ENCODE measurements around the gene EPHB1.

Gene EPHB1

DNA sequence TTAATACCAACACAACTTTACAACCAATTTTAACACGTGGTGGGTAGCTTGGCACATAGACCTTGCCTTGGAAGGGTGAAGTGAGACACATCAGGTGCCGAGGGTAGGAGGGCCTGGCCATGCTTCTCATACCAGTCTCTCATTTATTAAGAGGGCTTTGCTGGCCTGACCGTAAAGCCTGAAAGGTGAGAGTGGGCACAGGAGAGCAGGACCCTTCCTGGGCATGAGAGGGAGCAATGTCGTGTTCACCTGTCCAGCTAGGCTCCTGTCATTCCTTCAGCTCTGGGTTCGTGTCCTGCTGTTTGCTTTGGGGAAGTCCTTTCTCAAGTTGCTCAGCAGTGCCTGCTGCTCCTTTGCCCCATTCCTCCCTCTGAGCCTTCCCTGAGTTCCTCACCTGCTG is 294.4 kb downstream of the EPHB1 start:
- Histone ChIP-seq H3K4me2 (ENCODE audit: insufficient read depth, low read length, poor library complexity, severe bottlenecking) (no peak overlapping the region), H3K4ac (ENCODE audit: low read length) (no peak overlapping the region), H3K9me3 (replicated peaks in 1 of 2; ENCODE audit: control insufficient read depth in 2 of 2, insufficient read depth in 1 of 2, low read depth in 1 of 2, low read length in 2 of 2) (no peaks in the 10 kb centered on the region), H3K79me1 (ENCODE audit: low read depth, low read length) (no peaks in the 10 kb centered on the region), H2BK15ac (ENCODE audit: low read length) (no peak overlapping the region), H3K14ac (ENCODE audit: low read length) (no peak overlapping the region), H3K36me3 (replicated peaks in 1 of 2; ENCODE audit: control insufficient read depth in 2 of 2, insufficient read depth in 2 of 2, low read length in 2 of 2) (no peaks in the 10 kb centered on the region), H4K8ac (ENCODE audit: low read depth, low read length) (no peak overlapping the region), H3K27me3 (ENCODE audit: control insufficient read depth in 3 of 3, insufficient read depth in 3 of 3, low read depth in 1 of 3, low read length in 3 of 3) (no peaks in the 10 kb centered on the region), H3K4me3 (ENCODE audit: low read length in 2 of 2) (no peak overlapping the region), H3K9ac (ENCODE audit: low read depth, low read length, poor library complexity) (no peak overlapping the region), H3K27ac (replicated peaks; ENCODE audit: low read length) (no peak overlapping the region), H2BK12ac (ENCODE audit: low read length) (no peak overlapping the region), H3K4me1 (ENCODE audit: control insufficient read depth in 2 of 2, insufficient read depth in 1 of 2, low read depth in 1 of 2, low read length in 2 of 2) (no peaks in the 10 kb centered on the region), H2BK5ac (ENCODE audit: low read length) (no peak overlapping the region), H3K23ac (ENCODE audit: low read depth, low read length, poor library complexity) (no peak overlapping the region), H3K18ac (ENCODE audit: low read length) (no peak overlapping the region), H2AFZ (ENCODE audit: low read length) (no peak overlapping the region), H2BK120ac (ENCODE audit: low read depth, low read length) (no peak overlapping the region), H2AK5ac (ENCODE audit: low read depth, low read length) (no peak overlapping the region), H4K91ac (ENCODE audit: low read depth, low read length, poor library complexity) (no peak overlapping the region)
- no CpG with 5 or more reads among the region's 5 CpGs for WGBS, 2 donors (ENCODE audit: extremely low coverage in 2 of 2, insufficient read length in 2 of 2, insufficient replicate concordance in 1 of 2)
- DNase-seq (ENCODE audit: low spot score) = no peak

DNA sequence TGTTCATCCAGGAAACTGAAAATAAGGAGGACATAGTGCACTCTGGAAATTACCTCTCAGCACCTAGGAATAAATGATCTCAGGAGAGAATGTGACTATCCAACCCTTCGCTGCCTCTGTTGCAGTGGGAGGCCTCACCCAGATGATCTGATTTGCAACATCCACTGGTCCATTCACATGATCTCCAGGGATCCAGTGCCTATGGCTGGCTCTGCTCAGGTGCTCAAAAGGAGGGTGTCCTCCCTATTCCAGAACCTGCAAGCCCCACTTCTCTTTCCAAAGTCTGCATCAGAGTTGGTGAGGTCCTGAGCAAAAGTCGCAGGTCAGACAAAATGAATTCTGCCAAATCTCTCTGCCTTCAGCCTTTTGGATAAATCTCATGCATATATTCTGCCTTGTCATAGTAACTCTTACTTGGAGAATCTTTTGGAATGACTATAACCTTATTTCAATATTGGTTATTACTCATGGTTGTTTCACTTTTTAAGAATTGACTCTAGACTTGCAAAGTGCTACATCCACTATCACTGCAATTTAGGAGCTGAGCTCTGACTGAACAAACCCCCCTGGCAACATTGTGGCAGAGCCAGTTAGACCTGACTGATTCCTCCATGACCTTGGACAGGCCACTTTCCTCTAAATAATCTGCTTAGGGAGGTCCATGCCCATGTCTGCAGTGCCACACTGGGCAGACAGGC is 295.1 kb downstream of the EPHB1 start:
- Histone ChIP-seq H2AK5ac (ENCODE audit: low read depth, low read length) (no peak overlapping the region), H3K36me3 (replicated peaks in 1 of 2; ENCODE audit: control insufficient read depth in 2 of 2, insufficient read depth in 2 of 2, low read length in 2 of 2) (no peaks in the 10 kb centered on the region), H3K9me3 (replicated peaks in 1 of 2; ENCODE audit: control insufficient read depth in 2 of 2, insufficient read depth in 1 of 2, low read depth in 1 of 2, low read length in 2 of 2) (no peaks in the 10 kb centered on the region), H3K4me2 (ENCODE audit: insufficient read depth, low read length, poor library complexity, severe bottlenecking) (no peak overlapping the region), H3K4me3 (ENCODE audit: low read length in 2 of 2) (no peak overlapping the region), H3K4me1 (ENCODE audit: control insufficient read depth in 2 of 2, insufficient read depth in 1 of 2, low read depth in 1 of 2, low read length in 2 of 2) (no peaks in the 10 kb centered on the region), H4K8ac (ENCODE audit: low read depth, low read length) (no peak overlapping the region), H3K14ac (ENCODE audit: low read length) (no peak overlapping the region), H2BK5ac (ENCODE audit: low read length) (no peak overlapping the region), H2AFZ (ENCODE audit: low read length) (no peak overlapping the region), H3K27ac (replicated peaks; ENCODE audit: low read length) (no peak overlapping the region), H2BK120ac (ENCODE audit: low read depth, low read length) (no peak overlapping the region), H2BK12ac (ENCODE audit: low read length) (no peak overlapping the region), H4K91ac (ENCODE audit: low read depth, low read length, poor library complexity) (no peak overlapping the region), H3K4ac (ENCODE audit: low read length) (no peak overlapping the region), H3K79me1 (ENCODE audit: low read depth, low read length) (no peaks in the 10 kb centered on the region), H3K18ac (ENCODE audit: low read length) (no peak overlapping the region), H3K23ac (ENCODE audit: low read depth, low read length, poor library complexity) (no peak overlapping the region), H3K9ac (ENCODE audit: low read depth, low read length, poor library complexity) (no peak overlapping the region), H2BK15ac (ENCODE audit: low read length) (no peak overlapping the region), H3K27me3 (ENCODE audit: control insufficient read depth in 3 of 3, insufficient read depth in 3 of 3, low read depth in 1 of 3, low read length in 3 of 3) (no peaks in the 10 kb centered on the region)
- DNase-seq (ENCODE audit: low spot score) = no peak
- no CpG with 5 or more reads among the region's 2 CpGs for WGBS, 2 donors (ENCODE audit: extremely low coverage in 2 of 2, insufficient read length in 2 of 2, insufficient replicate concordance in 1 of 2)

DNA sequence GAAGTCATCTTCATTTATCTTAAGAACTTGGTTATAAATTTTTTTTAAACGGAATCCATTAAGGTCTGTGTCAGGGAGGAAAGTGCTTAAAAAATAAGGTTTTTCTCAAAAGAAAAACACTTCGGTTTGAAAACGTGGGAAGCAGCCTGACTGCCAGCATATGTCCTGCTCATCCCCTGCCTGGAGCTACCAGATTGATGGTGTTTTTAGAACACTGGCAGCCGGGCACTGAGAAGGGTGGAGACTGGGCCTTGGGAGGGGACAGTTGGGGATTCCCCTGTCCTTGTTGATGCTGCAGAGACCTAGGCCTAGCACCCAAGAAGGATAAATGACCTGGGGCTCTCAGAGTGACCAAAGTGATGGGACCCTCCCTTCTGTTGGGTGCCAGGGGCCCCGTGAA is 296.9 kb downstream of the EPHB1 start:
- no peak overlapping the region for H3K4me3 ChIP-seq (ENCODE audit: low read length in 2 of 2)
- no peaks in the 10 kb centered on the region for H3K36me3 ChIP-seq (replicated peaks in 1 of 2; ENCODE audit: control insufficient read depth in 2 of 2, insufficient read depth in 2 of 2, low read length in 2 of 2)
- WGBS, 2 donors (ENCODE audit: extremely low coverage in 2 of 2, insufficient read length in 2 of 2, insufficient replicate concordance in 1 of 2) = no CpG with 5 or more reads among the region's 5 CpGs
- no peaks in the 10 kb centered on the region for H3K9me3 ChIP-seq (replicated peaks in 1 of 2; ENCODE audit: control insufficient read depth in 2 of 2, insufficient read depth in 1 of 2, low read depth in 1 of 2, low read length in 2 of 2)
- no peak overlapping the region for H2AK5ac ChIP-seq (ENCODE audit: low read depth, low read length)
- no peaks in the 10 kb centered on the region for H3K79me1 ChIP-seq (ENCODE audit: low read depth, low read length)
- H2BK5ac ChIP-seq (ENCODE audit: low read length) = no peak overlapping the region
- H4K91ac ChIP-seq (ENCODE audit: low read depth, low read length, poor library complexity) = no peak overlapping the region
- no peak overlapping the region for H3K9ac ChIP-seq (ENCODE audit: low read depth, low read length, poor library complexity)
- no peaks in the 10 kb centered on the region for H3K4me1 ChIP-seq (ENCODE audit: control insufficient read depth in 2 of 2, insufficient read depth in 1 of 2, low read depth in 1 of 2, low read length in 2 of 2)
- no peaks in the 10 kb centered on the region for H3K27me3 ChIP-seq (ENCODE audit: control insufficient read depth in 3 of 3, insufficient read depth in 3 of 3, low read depth in 1 of 3, low read length in 3 of 3)
- no peak overlapping the region for H3K4ac ChIP-seq (ENCODE audit: low read length)
- H3K27ac ChIP-seq (replicated peaks; ENCODE audit: low read length) = no peak overlapping the region
- no peak overlapping the region for H3K18ac ChIP-seq (ENCODE audit: low read length)
- no peak overlapping the region for H2BK12ac ChIP-seq (ENCODE audit: low read length)
- H3K23ac ChIP-seq (ENCODE audit: low read depth, low read length, poor library complexity) = no peak overlapping the region
- no peak overlapping the region for H3K4me2 ChIP-seq (ENCODE audit: insufficient read depth, low read length, poor library complexity, severe bottlenecking)
- no peak overlapping the region for H2AFZ ChIP-seq (ENCODE audit: low read length)
- H3K14ac ChIP-seq (ENCODE audit: low read length) = no peak overlapping the region
- no peak for DNase-seq (ENCODE audit: low spot score)
- no peak overlapping the region for H2BK120ac ChIP-seq (ENCODE audit: low read depth, low read length)
- no peak overlapping the region for H2BK15ac ChIP-seq (ENCODE audit: low read length)
- no peak overlapping the region for H4K8ac ChIP-seq (ENCODE audit: low read depth, low read length)

DNA sequence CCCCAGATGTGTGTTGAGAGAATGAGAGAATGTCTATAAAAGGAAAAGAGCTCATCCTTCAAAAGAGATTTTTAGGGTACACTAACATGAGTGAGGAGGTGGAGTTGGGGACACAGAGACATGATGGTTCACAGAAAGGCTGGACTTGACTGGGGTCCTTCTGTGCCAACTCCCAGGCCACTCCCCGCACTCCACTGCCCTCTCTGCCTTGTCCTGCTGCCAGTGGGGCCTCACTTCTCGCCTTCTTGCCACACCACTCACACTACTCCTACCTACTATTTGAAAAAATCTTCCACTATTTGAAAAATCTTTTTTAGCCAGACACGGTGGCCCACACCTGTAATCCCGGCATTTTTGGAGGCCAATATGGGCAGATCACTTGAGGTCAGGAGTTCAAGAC is 298.1 kb downstream of the EPHB1 start:
- Histone ChIP-seq H3K9ac (ENCODE audit: low read depth, low read length, poor library complexity) (no peak overlapping the region), H4K91ac (ENCODE audit: low read depth, low read length, poor library complexity) (no peak overlapping the region), H3K4me2 (ENCODE audit: insufficient read depth, low read length, poor library complexity, severe bottlenecking) (no peak overlapping the region), H2BK15ac (ENCODE audit: low read length) (no peak overlapping the region), H2BK120ac (ENCODE audit: low read depth, low read length) (no peak overlapping the region), H3K23ac (ENCODE audit: low read depth, low read length, poor library complexity) (no peak overlapping the region), H4K8ac (ENCODE audit: low read depth, low read length) (no peak overlapping the region), H3K79me1 (ENCODE audit: low read depth, low read length) (no peaks in the 10 kb centered on the region), H2BK12ac (ENCODE audit: low read length) (no peak overlapping the region), H2BK5ac (ENCODE audit: low read length) (no peak overlapping the region), H3K9me3 (replicated peaks in 1 of 2; ENCODE audit: control insufficient read depth in 2 of 2, insufficient read depth in 1 of 2, low read depth in 1 of 2, low read length in 2 of 2) (no peaks in the 10 kb centered on the region), H3K4ac (ENCODE audit: low read length) (no peak overlapping the region), H3K14ac (ENCODE audit: low read length) (no peak overlapping the region), H3K36me3 (replicated peaks in 1 of 2; ENCODE audit: control insufficient read depth in 2 of 2, insufficient read depth in 2 of 2, low read length in 2 of 2) (no peaks in the 10 kb centered on the region), H3K18ac (ENCODE audit: low read length) (no peak overlapping the region), H3K4me1 (ENCODE audit: control insufficient read depth in 2 of 2, insufficient read depth in 1 of 2, low read depth in 1 of 2, low read length in 2 of 2) (no peaks in the 10 kb centered on the region), H3K27me3 (ENCODE audit: control insufficient read depth in 3 of 3, insufficient read depth in 3 of 3, low read depth in 1 of 3, low read length in 3 of 3) (no peaks in the 10 kb centered on the region), H2AK5ac (ENCODE audit: low read depth, low read length) (no peak overlapping the region), H3K4me3 (ENCODE audit: low read length in 2 of 2) (no peak overlapping the region), H2AFZ (ENCODE audit: low read length) (no peak overlapping the region), H3K27ac (replicated peaks; ENCODE audit: low read length) (no peak overlapping the region)
- WGBS, 2 donors (ENCODE audit: extremely low coverage in 2 of 2, insufficient read length in 2 of 2, insufficient replicate concordance in 1 of 2) = no CpG with 5 or more reads among the region's 4 CpGs
- no peak for DNase-seq (ENCODE audit: low spot score)
